BLaER1 (cell line): ENCODE measurements around the gene CFAP299.

ENCODE experiments used
- H3K27ac ChIP-seq: shearing (Covaris generic); formaldehyde crosslinking; 2 replicates; pipeline ENCODE4 v1.8.1; 2022
- H3K27me3 ChIP-seq: shearing (Covaris generic); formaldehyde crosslinking; 2 replicates; pipeline ENCODE4 v1.8.1; 2022
- H3K36me3 ChIP-seq: shearing (Covaris generic); formaldehyde crosslinking; 2 replicates; pipeline ENCODE4 v1.8.1; 2022
- H3K4me1 ChIP-seq: shearing (Covaris generic); formaldehyde crosslinking; 2 replicates; pipeline ENCODE4 v1.8.1; 2022
- H3K4me2 ChIP-seq: shearing (Covaris generic); formaldehyde crosslinking; 2 replicates; pipeline ENCODE4 v1.8.1; 2022
- H3K4me3 ChIP-seq: shearing (Covaris generic); formaldehyde crosslinking; 2 replicates; pipeline ENCODE4 v1.8.1; 2022
- H3K9ac ChIP-seq: shearing (Covaris generic); formaldehyde crosslinking; 2 replicates; pipeline ENCODE4 v1.8.1; 2022
- H3K9me3 ChIP-seq: shearing (Covaris generic); formaldehyde crosslinking; 2 replicates; pipeline ENCODE4 v1.8.1; 2022
- H4K20me1 ChIP-seq: shearing (Covaris generic); formaldehyde crosslinking; 2 replicates; pipeline ENCODE4 v1.8.1; 2022
- Cebpa-rat ChIP-seq: shearing (Covaris generic); IDR thresholded peaks from 2 replicates; pipeline ENCODE4 v1.8.1; 2022

The CFAP299 gene

DNA sequence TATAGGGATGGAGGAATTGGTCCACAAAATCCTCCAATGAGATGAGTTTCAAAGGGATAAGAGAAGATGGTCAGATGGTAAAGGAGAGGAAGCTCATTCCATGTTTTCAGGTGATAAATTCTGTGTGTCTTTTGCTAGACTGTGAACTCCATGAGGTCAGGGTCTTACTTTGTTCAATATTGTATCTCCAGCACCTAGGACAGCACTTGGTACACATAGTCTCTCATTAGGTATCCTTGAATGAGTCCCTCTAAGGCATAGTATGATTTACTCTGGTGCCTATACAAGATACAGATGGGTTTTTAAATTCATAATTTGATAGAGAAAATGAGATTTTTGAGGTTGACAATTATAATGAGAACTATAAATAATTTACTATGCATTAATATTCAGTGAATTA lies 510.7 kb downstream of the CFAP299 start:
- H3K27me3 ChIP-seq = no peaks in the 10 kb centered on the region
- H3K4me1 ChIP-seq = peaks cover 20% of the 10 kb centered on the region
- no peak overlapping the region for H3K27ac ChIP-seq
- TF ChIP-seq Cebpa-rat = no peak
- no peaks in the 10 kb centered on the region for H3K36me3 ChIP-seq
- H3K9ac ChIP-seq = no peak overlapping the region
- H3K4me2 ChIP-seq = no peak overlapping the region
- no peaks in the 10 kb centered on the region for H4K20me1 ChIP-seq
- H3K9me3 ChIP-seq = peaks cover 3% of the 10 kb centered on the region; the same call in 1 of the 2 replicates
- no peak overlapping the region for H3K4me3 ChIP-seq

DNA sequence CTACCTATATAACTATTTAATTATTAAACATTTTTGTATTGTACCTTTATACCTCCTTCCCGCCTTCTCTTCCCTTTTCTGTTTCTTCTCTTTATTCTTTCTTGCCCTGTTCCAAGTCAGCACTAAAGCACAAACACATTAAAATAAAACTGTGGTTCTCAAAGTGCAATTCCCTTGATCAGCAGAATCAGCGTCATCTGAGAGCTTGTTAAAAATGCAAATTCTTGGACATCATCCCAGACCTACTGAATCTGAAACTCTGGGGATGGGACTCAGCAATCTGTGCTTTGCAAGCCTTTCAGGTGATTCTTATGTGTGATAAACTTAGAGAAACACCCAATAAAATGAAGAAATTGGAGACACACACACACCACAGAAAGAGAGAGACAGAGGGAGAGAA lies 516.5 kb downstream of the CFAP299 start:
- H3K4me1 ChIP-seq = peaks cover 13% of the 10 kb centered on the region; the same call in 1 of the 2 replicates
- H3K36me3 ChIP-seq = no peaks in the 10 kb centered on the region
- no peaks in the 10 kb centered on the region for H3K27me3 ChIP-seq
- no peak overlapping the region for H3K9ac ChIP-seq
- H3K27ac ChIP-seq = no peak overlapping the region
- no peaks in the 10 kb centered on the region for H4K20me1 ChIP-seq
- H3K4me2 ChIP-seq = no peak overlapping the region
- no peak overlapping the region for H3K4me3 ChIP-seq
- TF ChIP-seq Cebpa-rat = no peak
- no peaks in the 10 kb centered on the region for H3K9me3 ChIP-seq

DNA sequence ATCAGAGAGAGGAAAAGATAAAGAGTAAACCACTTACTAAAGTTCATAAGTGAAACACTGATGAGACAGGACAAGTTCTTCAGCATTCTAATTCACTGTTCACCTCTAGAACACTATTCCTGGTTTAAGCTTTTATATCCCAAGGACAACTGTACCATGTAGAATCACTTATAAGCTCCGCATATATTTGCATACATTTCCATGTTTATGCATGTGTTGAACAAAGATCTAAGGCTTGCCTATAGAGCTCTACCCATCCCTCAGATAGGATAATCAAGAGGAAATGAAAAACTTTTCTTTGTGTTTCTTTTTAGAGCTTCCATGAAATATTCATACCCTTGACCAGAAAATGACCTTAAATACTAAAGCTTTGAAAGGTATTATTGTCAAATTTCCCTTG lies 538.0 kb downstream of the CFAP299 start:
- Histone ChIP-seq H3K4me3 (no peak overlapping the region), H3K4me2 (no peak overlapping the region), H3K27me3 (no peaks in the 10 kb centered on the region), H3K36me3 (no peaks in the 10 kb centered on the region), H3K9ac (no peak overlapping the region), H4K20me1 (no peaks in the 10 kb centered on the region), H3K4me1 (peaks cover 39% of the 10 kb centered on the region), H3K9me3 (peaks cover 25% of the 10 kb centered on the region; the same call in 1 of the 2 replicates), H3K27ac (peak overlapping the region; percentile 92)
- TF ChIP-seq Cebpa-rat = no peak

DNA sequence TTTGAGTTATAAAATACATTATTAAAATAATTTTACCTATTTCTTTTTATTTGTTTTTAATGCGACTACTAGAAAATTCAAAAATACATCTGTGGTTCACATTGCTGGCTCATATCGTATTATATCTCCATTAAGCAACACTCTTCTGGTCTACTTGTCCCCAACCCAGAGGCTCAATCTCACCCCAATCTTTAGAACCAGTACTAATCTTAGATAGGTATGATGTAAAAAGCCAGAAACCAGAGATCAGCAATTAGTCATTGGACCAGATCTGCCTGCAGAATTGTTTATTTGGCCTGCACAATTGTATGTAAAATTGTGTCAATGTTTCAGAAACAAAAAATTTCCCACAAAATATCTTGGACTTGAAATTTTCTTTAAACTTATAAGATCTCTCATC lies 539.4 kb downstream of the CFAP299 start:
- H3K27ac ChIP-seq = peak overlapping the region; percentile 92
- peaks cover 47% of the 10 kb centered on the region for H3K4me1 ChIP-seq
- H4K20me1 ChIP-seq = no peaks in the 10 kb centered on the region
- no peaks in the 10 kb centered on the region for H3K27me3 ChIP-seq
- no peak for TF ChIP-seq Cebpa-rat
- no peaks in the 10 kb centered on the region for H3K36me3 ChIP-seq
- H3K9ac ChIP-seq = peak overlapping the region; percentile 38; the same call in 1 of the 2 replicates
- H3K4me2 ChIP-seq = peak overlapping the region; percentile 68; the same call in 1 of the 2 replicates
- H3K4me3 ChIP-seq = no peak overlapping the region
- H3K9me3 ChIP-seq = peaks cover 20% of the 10 kb centered on the region; the same call in 1 of the 2 replicates

DNA sequence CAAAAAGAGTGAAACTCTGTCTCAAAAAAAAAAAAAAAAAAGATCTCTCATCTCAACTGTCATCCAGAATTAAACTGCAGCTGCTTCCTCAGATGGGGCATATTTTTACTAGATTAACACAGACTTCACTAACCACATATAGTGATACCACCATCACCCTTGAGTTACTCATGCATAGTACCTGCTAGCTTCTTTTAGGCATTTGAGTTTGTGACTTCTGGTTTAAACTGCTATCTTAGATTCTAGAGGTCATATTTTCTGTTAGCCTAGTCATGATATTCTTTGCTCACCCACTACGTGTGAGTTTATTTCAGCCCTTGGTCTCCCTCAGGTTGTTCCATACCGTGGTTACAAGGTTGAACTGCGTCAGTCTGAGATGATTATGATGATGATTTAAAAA lies 540.1 kb downstream of the CFAP299 start:
- H3K4me2 ChIP-seq = peak overlapping the region; percentile 68

DNA sequence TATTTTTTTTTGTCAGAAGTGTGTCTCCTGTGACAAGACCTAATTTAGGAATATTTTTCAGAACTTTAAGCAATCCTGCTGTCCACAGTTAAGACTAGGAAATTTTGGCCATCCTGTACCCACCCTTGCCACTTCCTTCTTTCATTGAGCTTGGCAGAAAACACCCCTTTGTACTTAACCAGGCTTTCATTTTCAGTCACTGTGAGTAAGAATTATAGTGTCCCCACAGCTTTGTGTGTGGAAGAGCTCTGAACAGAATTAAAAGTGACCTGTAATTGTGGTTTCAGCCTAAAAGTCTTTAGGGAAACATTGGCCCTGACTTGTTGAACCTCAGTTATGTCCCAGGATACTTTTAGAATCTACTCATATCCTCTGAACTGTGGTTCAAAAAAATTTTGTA lies 541.3 kb downstream of the CFAP299 start:
- no peak for TF ChIP-seq Cebpa-rat
- H3K9ac ChIP-seq = peak overlapping the region; percentile 39; the same call in 1 of the 2 replicates
- H3K27me3 ChIP-seq = no peaks in the 10 kb centered on the region
- H3K4me3 ChIP-seq = no peak overlapping the region; the same call in 1 of the 2 replicates
- H3K4me1 ChIP-seq = peaks cover 47% of the 10 kb centered on the region
- peak overlapping the region; percentile 92 for H3K27ac ChIP-seq
- no peaks in the 10 kb centered on the region for H3K36me3 ChIP-seq
- H3K4me2 ChIP-seq = peak overlapping the region; percentile 68
- H3K9me3 ChIP-seq = peaks cover 19% of the 10 kb centered on the region; the same call in 1 of the 2 replicates
- H4K20me1 ChIP-seq = no peaks in the 10 kb centered on the region

More for the DNA sequence above, 540.1 kb downstream of the CFAP299 start:
- H3K9ac ChIP-seq = no peak overlapping the region
- no peaks in the 10 kb centered on the region for H4K20me1 ChIP-seq
- H3K4me3 ChIP-seq = no peak overlapping the region
- peaks cover 47% of the 10 kb centered on the region for H3K4me1 ChIP-seq
- H3K9me3 ChIP-seq = peaks cover 19% of the 10 kb centered on the region; the same call in 1 of the 2 replicates
- H3K36me3 ChIP-seq = no peaks in the 10 kb centered on the region
- no peaks in the 10 kb centered on the region for H3K27me3 ChIP-seq
- H3K27ac ChIP-seq = peak overlapping the region; percentile 92
- TF ChIP-seq Cebpa-rat = no peak

DNA sequence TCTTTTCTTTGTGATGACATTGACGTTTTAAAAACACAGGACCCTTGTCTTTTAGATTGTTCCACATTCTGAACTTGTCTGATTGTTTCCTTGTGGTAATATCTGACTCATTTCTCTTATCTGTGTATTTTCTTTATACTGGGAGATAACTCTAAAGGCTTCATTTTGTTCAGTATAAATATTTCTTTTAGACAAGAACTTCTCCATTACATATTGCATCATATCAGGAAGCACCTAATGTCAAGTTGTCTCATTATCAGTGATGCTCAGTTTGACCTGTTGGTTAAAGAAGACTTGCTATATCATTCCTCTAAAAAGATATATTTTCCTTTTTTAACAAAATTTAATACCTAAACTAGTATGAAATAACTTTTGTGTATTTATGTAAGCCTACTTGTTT lies 542.7 kb downstream of the CFAP299 start:
- Histone ChIP-seq H3K36me3 (no peaks in the 10 kb centered on the region), H3K27me3 (no peaks in the 10 kb centered on the region), H3K9me3 (peaks cover 19% of the 10 kb centered on the region; the same call in 1 of the 2 replicates), H3K4me2 (no peak overlapping the region), H3K27ac (peak overlapping the region; percentile 92), H4K20me1 (no peaks in the 10 kb centered on the region), H3K4me3 (no peak overlapping the region), H3K4me1 (peaks cover 47% of the 10 kb centered on the region), H3K9ac (no peak overlapping the region)
- TF ChIP-seq Cebpa-rat = peak; percentile 55; the same call in 1 of the 2 replicates

DNA sequence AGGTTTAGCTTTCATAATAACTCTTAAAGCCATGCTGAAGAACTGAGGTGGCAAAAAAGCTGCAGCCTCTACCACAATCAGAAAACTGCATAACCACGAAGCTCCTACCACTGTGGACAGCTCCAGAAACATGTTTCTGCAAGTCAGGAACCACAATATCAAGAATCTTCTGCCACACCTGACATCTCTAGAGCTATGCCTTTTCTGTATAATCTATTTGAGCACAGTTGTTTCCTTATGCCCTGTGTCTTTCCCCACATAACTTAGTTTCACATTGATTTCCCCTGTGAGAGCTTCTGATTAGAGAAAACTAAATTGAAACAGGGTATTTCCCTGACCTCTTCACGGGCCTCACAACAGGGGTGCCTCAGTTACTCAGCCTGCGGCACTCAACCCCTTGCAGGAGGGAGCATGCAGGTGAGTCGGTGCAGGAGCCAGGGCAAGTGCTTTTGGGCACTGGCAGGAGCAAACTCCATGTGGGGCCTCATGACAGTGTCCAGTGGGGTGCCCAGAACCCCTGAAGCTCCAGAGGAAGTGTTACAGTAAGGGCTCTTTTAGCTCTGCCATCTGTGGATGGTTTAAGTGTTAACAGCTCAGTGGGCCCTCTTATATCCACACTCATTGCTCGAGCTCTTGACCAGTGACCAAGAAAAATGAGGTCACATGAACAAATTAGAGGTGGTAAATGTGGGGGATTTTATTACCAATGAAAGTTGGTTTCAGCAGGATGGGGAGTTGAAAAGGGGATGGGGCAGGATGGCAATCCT lies 562.2 kb downstream of the CFAP299 start:
- H3K9ac ChIP-seq = no peak overlapping the region
- no peaks in the 10 kb centered on the region for H4K20me1 ChIP-seq
- H3K36me3 ChIP-seq = no peaks in the 10 kb centered on the region
- TF ChIP-seq Cebpa-rat = no peak
- no peak overlapping the region for H3K27ac ChIP-seq
- H3K4me3 ChIP-seq = no peak overlapping the region
- H3K27me3 ChIP-seq = no peaks in the 10 kb centered on the region
- peaks cover 11% of the 10 kb centered on the region; the same call in 1 of the 2 replicates for H3K9me3 ChIP-seq
- no peaks in the 10 kb centered on the region for H3K4me1 ChIP-seq
- H3K4me2 ChIP-seq = no peak overlapping the region

DNA sequence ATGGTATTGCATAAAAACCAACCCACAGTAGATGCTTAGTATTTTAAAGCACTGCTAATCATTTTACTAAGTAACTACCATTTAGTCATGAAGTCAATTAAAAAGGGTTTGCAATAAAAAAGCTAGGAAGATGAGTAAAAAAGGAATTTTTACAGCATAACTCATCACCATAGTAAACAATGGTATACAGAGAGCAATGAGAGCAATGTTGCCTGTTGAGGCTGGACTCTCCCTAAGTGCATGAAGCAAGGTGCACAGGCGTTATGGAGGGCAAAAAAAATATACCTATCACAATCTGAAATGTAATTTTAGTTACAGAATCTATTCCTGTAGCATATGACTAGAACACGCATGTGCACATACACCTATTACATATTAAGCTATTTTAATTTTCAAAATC lies 565.4 kb downstream of the CFAP299 start:
- H3K4me1 ChIP-seq = no peaks in the 10 kb centered on the region
- peaks cover 16% of the 10 kb centered on the region for H3K9me3 ChIP-seq
- no peak overlapping the region for H3K4me3 ChIP-seq
- H3K9ac ChIP-seq = no peak overlapping the region
- no peaks in the 10 kb centered on the region for H3K36me3 ChIP-seq
- H3K4me2 ChIP-seq = no peak overlapping the region
- H3K27me3 ChIP-seq = no peaks in the 10 kb centered on the region
- H3K27ac ChIP-seq = no peak overlapping the region
- H4K20me1 ChIP-seq = no peaks in the 10 kb centered on the region
- TF ChIP-seq Cebpa-rat = no peak

DNA sequence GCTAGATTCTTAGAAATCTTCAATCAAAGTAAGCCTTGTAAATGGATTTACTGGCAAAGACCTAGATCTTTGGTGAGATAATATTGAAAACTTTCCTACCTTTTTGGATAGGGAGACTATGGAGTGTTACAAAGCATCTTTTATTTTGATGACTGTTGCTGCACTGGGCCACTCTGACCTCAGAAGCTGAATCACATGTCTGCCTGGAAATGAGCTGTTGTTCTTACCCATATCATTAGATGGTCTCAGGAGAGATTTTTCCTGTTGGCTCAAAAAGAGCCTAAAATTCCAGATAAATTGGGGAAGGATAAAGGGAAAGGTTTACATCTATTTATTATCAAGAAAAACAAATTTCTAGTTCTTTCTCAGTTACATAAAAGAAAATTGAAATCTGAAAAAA lies 567.5 kb downstream of the CFAP299 start:
- H3K36me3 ChIP-seq = no peaks in the 10 kb centered on the region
- H3K4me3 ChIP-seq = no peak overlapping the region
- H3K27ac ChIP-seq = no peak overlapping the region
- H3K4me1 ChIP-seq = no peaks in the 10 kb centered on the region
- no peak overlapping the region for H3K4me2 ChIP-seq
- no peak overlapping the region for H3K9ac ChIP-seq
- no peaks in the 10 kb centered on the region for H4K20me1 ChIP-seq
- H3K9me3 ChIP-seq = peaks cover 31% of the 10 kb centered on the region
- H3K27me3 ChIP-seq = no peaks in the 10 kb centered on the region
- TF ChIP-seq Cebpa-rat = no peak
